HG03064 (cell line): ENCODE measurements around the gene PLPPR3.

ENCODE experiments used
- ATAC-seq: cut with Tn5 transposase; IDR thresholded peaks from one replicate; pipeline ENCODE4 v1.9.1; 2021; ENCODE audit warnings: low read depth; ENCODE audit not compliant: unreplicated experiment

Gene PLPPR3

GRCh38 chr19:782185-782877, 39.4 kb downstream of the PLPPR3 start:
- no peak for ATAC-seq

GRCh38 chr19:781800-782184, 40.0 kb downstream of the PLPPR3 start:
- ATAC-seq, result no peak

- ATAC-seq, result no peak
These were observed 40.8 kb downstream of the PLPPR3 start for GRCh38 chr19:780935-781334.

GRCh38 chr19:778910-779653, 42.7 kb downstream of the PLPPR3 start:
- no peak for ATAC-seq

- no peak for ATAC-seq
These were observed 45.2 kb downstream of the PLPPR3 start for GRCh38 chr19:776549-776948.

- no peak for ATAC-seq
These were observed 48.9 kb downstream of the PLPPR3 start for GRCh38 chr19:772730-773436.

GRCh38 chr19:772063-772462, 49.7 kb downstream of the PLPPR3 start:
- no peak for ATAC-seq

- no peak for ATAC-seq
These were observed 50.4 kb downstream of the PLPPR3 start for GRCh38 chr19:771332-771785.

- ATAC-seq, result no peak
These were observed 52.1 kb downstream of the PLPPR3 start for GRCh38 chr19:769616-770015.

- ATAC-seq, result no peak
These were observed 53.3 kb downstream of the PLPPR3 start for GRCh38 chr19:768424-768823.

- ATAC-seq, result no peak
These were observed 56.5 kb downstream of the PLPPR3 start for GRCh38 chr19:765179-765738.

GRCh38 chr19:764301-764700, 57.5 kb downstream of the PLPPR3 start:
- ATAC-seq, result no peak

GRCh38 chr19:763869-764268, 57.9 kb downstream of the PLPPR3 start:
- no peak for ATAC-seq

GRCh38 chr19:763181-763580, 58.6 kb downstream of the PLPPR3 start:
- no peak for ATAC-seq
